ENCODE results near the gene TMEM163.
"Not testable (repeated sequence)": the region's sequence is repeated elsewhere in the genome, so short reads cannot be mapped to it uniquely, and the experiment has no call there.

Gene TMEM163

DNA sequence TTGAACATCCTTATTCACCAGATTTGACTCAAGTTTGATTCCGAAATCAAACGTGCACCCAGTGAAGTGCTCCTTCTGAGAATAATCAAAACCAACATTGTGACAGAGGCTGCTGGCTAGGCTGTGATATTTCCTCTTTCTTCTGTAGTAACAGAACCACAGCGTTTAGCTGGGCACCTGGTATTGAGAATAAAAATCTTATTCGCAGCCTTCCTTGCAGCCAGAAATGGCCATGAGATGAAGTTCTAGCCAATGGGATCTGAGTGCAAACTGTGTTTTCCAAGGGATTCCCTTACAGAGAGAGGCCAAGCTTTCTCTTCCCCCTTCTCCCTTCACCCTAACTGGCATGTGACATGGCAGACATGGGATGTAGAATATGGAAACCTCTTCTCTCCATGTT, 51.7 kb downstream of the TMEM163 start:
- peaks cover 76% of the 10 kb centered on the region for H3K4me1 Mint-ChIP-seq
- H3K36me3 Mint-ChIP-seq, result no peaks in the 10 kb centered on the region
- no peak overlapping the region for H3K27ac Mint-ChIP-seq
- H3K4me3 Mint-ChIP-seq, result no peak overlapping the region
- H3K27me3 Mint-ChIP-seq, result peaks cover 4% of the 10 kb centered on the region
- no peaks in the 10 kb centered on the region for H3K9me3 Mint-ChIP-seq

DNA sequence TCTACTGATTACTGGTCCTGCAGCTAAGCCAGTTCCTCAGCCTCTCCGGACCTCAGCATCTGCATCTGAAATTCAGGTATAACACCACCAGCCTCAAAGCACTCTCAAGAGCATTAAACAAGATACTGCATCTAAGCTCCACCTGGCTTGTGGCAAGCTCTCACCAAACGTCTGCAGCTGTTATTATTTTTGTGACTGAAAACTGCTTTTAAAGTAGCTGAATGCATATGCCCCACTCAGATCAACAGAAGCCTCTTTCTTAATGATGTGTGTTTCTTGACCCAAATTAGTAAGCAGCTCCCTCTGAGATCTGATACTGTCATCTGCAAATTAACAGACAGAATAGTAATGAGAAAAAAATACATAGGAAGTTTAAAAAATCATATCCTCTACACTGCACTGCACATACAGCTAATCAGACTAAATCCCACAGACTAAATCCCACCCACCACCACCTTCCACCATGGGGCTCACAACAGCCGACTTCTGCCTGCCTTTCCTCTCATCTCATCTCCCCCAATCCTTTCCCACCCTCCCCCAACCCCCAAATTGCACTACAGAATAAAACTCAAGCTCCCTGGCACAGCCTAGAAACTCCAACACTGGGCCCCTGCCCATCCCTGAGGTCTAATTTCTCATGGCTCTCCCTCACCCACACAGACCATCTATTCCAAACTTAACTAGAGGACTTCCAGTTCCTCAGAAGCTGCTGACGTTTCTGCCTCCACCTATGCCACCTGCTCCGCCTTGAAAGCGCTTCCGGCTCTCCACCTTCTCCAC, 52.9 kb downstream of the TMEM163 start:
- H3K4me1 Mint-ChIP-seq, result peaks cover 68% of the 10 kb centered on the region
- peak overlapping the region; percentile 43 for H3K27ac Mint-ChIP-seq
- H3K27me3 Mint-ChIP-seq, result peaks cover 4% of the 10 kb centered on the region
- no peak overlapping the region for H3K4me3 Mint-ChIP-seq
- H3K9me3 Mint-ChIP-seq, result no peaks in the 10 kb centered on the region
- H3K36me3 Mint-ChIP-seq, result no peaks in the 10 kb centered on the region

DNA sequence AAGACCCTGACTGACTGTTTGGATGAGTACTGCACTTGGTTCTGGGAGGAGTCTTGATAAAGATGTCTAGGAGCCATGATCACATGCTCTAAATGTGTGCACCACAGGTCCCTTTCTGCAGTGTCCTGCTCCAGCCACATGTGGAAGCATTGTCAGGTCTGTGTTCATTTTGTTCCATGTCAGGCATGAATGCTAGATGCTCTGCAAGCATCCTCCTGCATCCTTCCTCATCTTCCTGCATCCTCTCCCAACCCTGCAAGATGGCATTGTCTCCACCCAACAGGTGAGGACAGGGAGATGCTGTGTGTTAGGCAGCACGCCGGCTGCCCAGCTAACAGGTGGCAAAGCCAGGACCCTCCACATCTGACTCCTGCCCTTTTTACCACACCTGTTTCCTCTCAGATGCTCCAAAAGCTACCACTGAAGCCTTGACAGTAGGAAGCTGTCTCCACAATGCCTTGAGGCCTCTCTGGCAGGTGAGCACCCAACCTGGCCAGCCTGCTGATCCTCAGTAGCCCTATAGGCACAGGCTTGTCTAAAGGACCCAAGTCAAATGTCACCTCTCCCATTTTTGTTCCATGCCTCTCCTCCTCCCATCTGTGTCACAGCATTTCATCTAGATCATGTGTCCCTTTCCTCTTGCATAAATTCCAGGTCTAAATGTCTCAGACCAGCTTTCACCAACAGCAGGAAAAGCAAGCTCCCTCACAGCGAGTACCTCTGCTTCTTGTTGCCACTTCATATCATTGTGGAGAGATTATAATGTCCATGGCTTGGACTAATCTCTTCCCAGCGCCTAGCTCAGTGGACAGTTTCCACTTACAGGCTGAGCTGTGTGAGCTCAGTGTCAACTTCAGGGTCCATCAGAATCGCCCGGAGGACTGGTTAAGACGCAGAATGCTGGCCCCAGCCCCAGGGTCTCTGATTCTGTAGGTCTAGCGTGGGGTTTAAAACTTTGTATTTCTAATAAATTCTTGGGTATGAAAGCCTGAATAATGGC, 55.0 kb downstream of the TMEM163 start:
- Mint-ChIP-seq H3K4me3 (no peak overlapping the region), H3K4me1 (peaks cover 59% of the 10 kb centered on the region), H3K9me3 (no peaks in the 10 kb centered on the region), H3K27ac (no peak overlapping the region), H3K36me3 (no peaks in the 10 kb centered on the region), H3K27me3 (peaks cover 4% of the 10 kb centered on the region)

DNA sequence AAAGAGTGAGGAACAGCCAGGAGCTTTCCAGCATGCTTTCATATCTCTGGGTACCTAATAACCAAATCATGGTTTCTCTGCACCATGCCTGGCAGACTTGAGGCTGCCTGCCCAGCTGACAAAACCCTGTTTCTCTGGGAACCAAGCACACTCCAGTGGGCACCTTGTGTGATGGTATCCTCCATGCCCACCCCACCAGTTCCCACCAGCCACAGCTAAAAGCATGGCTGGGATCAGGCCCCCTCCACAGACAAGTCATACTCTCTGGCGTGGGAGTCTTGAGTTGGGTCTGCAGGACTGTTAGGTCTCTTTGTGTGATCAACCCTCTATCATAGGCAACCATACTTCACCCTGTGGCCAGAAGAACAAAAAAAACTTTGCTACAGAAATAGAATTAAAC, 56.0 kb downstream of the TMEM163 start:
- H3K9me3 Mint-ChIP-seq, result no peaks in the 10 kb centered on the region
- H3K27ac Mint-ChIP-seq, result no peak overlapping the region
- no peaks in the 10 kb centered on the region for H3K36me3 Mint-ChIP-seq
- no peak overlapping the region for H3K4me3 Mint-ChIP-seq
- peaks cover 4% of the 10 kb centered on the region for H3K27me3 Mint-ChIP-seq
- H3K4me1 Mint-ChIP-seq, result peaks cover 49% of the 10 kb centered on the region

DNA sequence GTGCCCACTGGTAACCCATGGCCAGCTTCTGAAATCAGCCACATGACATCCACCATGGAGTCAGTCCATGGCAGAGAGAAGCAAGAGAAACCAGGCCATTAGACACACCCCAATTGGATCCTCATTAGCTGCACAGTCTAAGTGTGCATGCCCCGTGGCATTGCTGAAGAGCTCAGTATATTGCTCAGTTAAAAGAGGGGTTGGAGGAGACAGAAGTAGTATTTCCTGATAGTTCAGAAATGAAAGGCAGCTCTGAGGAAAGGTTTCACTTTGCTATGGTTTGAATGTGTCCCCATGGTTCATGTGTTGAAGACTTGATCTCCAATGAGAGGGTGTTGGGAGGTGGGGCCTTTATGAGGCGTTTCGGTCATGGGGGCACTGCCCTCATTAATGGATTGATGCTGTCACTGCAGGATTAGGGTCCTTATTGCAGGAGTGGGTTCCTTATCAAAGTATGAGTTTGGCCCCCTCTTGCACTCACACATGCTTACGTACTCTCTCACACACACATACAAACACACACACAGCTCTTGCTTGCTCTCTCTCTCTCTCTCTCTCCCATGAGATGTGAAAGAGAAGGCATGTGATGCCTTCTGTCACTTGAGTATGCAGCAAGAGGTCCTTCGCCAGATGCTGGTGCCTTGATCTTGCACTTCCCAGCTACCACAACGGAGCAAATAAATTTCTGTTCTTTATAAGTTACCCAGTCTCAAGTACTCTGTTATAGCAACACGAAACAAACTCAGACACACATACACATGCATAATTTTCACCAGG, 58.0 kb downstream of the TMEM163 start:
- H3K27me3 Mint-ChIP-seq, result peaks cover 4% of the 10 kb centered on the region
- H3K36me3 Mint-ChIP-seq, result no peaks in the 10 kb centered on the region
- peaks cover 35% of the 10 kb centered on the region for H3K4me1 Mint-ChIP-seq
- no peaks in the 10 kb centered on the region for H3K9me3 Mint-ChIP-seq
- H3K27ac Mint-ChIP-seq, result no peak overlapping the region
- no peak overlapping the region for H3K4me3 Mint-ChIP-seq

DNA sequence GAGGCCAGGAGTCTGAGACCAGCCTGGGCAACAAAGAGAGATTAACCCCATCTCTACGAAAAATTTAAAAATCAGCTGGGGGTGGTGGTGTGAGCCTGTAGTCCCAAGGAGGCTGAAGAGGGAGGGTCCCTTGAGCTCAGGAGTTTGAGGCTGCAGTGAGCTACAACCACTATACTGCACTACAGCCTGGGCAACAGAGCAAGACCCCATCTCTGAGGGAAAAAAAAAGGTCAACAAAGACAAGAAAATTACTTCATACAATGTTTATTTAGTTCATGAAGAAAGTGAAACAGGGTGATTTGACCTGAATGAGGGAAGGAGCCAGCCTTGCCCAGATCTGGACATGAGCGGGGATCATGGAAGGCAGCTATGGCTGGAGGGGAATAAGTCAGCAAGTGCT, 59.1 kb downstream of the TMEM163 start:
- Mint-ChIP-seq H3K36me3 (no peaks in the 10 kb centered on the region), H3K27ac (no peak overlapping the region), H3K4me1 (peaks cover 31% of the 10 kb centered on the region), H3K4me3 (no peak overlapping the region), H3K27me3 (peaks cover 4% of the 10 kb centered on the region), H3K9me3 (no peaks in the 10 kb centered on the region)

DNA sequence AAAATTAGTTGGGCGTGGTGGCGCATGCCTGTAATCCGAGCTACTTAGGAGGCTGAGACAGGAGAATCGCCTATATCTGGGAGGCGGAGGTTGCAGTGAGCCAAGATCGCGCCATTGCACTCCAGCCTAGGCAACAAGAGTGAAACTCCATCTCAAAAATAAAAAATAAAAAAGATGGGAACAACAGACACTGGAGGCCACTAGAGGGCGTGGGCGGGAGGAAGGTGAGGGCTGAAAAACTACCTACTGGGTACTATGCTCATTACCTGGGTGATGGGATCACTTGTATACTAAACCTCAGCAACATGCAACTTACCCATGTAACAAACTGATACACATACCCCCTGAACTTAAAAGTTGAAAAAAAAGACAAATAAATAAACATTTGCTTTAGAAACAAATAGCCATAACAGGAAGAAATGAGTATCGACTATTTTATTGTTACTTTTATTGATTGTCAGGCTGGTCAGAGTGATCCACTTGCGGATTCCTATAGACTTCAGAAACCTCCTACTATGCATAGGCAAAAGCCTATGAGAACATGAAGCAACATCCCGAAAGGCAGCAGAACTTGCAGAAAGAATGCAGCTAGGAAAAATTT, 61.0 kb downstream of the TMEM163 start:
- no peaks in the 10 kb centered on the region for H3K36me3 Mint-ChIP-seq
- no peaks in the 10 kb centered on the region for H3K9me3 Mint-ChIP-seq
- peaks cover 22% of the 10 kb centered on the region for H3K4me1 Mint-ChIP-seq
- H3K27ac Mint-ChIP-seq, result no peak overlapping the region
- H3K27me3 Mint-ChIP-seq, result no peaks in the 10 kb centered on the region
- H3K4me3 Mint-ChIP-seq, result no peak overlapping the region

DNA sequence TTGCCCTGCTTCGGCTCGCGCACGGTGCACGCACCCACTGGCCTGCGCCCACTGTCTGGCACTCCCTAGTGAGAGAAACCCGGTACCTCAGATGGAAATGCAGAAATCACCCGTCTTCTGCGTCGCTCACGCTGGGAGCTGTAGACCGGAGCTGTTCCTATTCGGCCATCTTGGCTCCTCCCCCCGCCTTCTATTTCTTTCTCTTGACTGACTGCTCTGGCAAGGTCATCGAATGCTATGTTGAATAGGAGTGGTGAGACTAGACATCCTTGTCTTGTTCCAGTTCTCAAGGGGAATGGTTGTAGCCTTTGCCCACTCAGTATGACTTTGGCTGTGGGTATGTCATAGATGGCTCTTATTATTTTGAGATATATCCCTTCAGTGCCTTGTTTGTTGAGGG, 62.4 kb downstream of the TMEM163 start:
- not testable (repeated sequence) for H3K9me3 Mint-ChIP-seq, H3K27me3 Mint-ChIP-seq, H3K36me3 Mint-ChIP-seq, H3K27ac Mint-ChIP-seq
- H3K4me3 Mint-ChIP-seq, result peak overlapping the region; percentile 23
- H3K4me1 Mint-ChIP-seq, result peaks cover 22% of the 10 kb centered on the region

DNA sequence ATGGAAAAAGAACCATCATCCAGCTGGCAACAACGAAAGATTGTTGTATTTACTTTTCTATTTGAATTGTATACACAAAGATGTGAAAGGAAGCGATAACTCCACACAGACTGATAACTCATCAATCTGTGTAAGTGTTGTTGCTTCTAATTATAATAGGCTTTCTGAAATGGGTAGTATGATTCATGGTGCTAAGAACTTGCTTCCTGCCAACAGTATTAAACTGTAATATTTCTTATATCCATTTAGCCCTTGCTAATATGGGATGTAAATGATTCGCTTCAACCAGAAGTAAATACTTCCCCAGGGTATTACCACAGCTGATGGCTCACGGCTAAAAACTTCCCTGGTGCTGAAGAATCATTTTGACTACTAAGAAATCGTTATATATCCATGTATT, 70.2 kb downstream of the TMEM163 start:
- no peak overlapping the region for H3K27ac Mint-ChIP-seq
- no peak overlapping the region for H3K4me3 Mint-ChIP-seq
- no peaks in the 10 kb centered on the region for H3K4me1 Mint-ChIP-seq
- no peaks in the 10 kb centered on the region for H3K9me3 Mint-ChIP-seq
- no peaks in the 10 kb centered on the region for H3K36me3 Mint-ChIP-seq
- H3K27me3 Mint-ChIP-seq, result no peaks in the 10 kb centered on the region

DNA sequence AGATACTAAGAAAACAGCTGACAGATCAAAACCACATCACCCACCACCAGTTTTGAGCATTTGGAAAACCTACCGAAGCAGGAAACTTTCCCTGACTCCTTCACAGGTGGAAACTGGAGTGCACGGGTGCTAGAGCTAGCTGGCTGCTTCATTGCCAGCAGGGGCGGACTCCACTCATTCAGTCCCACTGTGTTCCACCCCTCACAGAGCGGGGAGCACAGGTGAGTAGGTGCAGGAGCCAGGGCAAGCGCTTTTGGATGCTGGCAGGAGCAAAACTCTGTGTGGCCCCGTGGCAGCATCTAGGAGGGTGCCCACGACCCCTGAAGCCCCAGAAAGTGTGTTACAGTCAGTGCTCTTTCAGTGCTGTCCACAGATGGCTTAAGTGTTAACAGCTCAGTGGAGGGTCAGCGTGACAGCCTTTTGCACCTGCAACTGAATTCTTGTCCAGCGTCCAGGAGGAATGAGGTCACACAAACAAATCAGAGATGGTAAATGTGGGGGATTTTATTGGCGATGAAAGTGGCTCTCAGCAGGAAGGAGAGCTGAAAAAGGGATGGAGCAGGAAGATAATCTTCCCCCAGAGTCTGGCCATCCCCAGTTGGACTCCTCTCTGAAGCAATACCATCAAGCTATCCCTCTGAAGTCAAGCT, 71.1 kb downstream of the TMEM163 start:
- Mint-ChIP-seq H3K4me3 (no peak overlapping the region), H3K36me3 (no peaks in the 10 kb centered on the region), H3K4me1 (no peaks in the 10 kb centered on the region), H3K27ac (no peak overlapping the region), H3K27me3 (no peaks in the 10 kb centered on the region), H3K9me3 (no peaks in the 10 kb centered on the region)

DNA sequence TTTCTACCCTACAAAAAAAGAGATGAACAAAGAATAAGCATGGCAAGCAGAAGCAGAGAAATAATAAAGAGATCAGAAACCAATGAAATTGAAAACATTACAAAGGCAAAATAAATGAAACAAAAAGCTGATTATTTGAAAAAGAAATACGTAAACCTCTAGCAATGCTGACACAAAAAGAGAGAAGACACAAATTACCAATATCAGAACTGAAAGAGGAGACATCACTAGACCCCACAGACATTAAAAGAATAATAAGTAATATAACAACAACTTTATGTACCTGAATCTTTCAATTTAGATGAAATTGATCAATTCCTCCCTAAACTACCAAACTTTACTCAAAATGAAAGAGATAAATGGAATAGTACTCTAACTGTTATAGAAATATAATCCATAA, 75.9 kb downstream of the TMEM163 start:
- H3K9me3 Mint-ChIP-seq, result no peaks in the 10 kb centered on the region
- no peaks in the 10 kb centered on the region for H3K4me1 Mint-ChIP-seq
- H3K36me3 Mint-ChIP-seq, result no peaks in the 10 kb centered on the region
- no peak overlapping the region for H3K4me3 Mint-ChIP-seq
- H3K27ac Mint-ChIP-seq, result no peak overlapping the region
- H3K27me3 Mint-ChIP-seq, result no peaks in the 10 kb centered on the region

DNA sequence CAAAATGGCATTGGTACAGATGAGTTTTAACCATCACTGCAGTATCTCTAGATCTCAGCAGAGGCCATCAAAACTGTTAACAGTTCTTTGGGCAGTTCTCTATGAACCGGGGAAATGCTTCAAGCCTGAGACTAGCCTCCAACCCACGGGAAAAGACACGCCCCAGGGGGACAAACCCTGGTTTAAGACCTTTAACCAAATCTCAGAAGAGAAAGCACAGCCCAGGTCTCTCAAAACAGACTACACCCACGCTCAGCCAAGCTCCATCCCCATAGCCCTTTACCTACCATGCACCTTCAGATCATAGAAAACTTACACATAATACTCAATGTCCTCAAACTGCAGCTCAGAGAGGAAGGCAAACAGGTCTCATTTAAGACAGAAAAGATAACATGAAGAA, 78.3 kb downstream of the TMEM163 start:
- Mint-ChIP-seq H3K27ac (no peak overlapping the region), H3K4me3 (no peak overlapping the region), H3K9me3 (no peaks in the 10 kb centered on the region), H3K36me3 (no peaks in the 10 kb centered on the region), H3K27me3 (no peaks in the 10 kb centered on the region), H3K4me1 (no peaks in the 10 kb centered on the region)

DNA sequence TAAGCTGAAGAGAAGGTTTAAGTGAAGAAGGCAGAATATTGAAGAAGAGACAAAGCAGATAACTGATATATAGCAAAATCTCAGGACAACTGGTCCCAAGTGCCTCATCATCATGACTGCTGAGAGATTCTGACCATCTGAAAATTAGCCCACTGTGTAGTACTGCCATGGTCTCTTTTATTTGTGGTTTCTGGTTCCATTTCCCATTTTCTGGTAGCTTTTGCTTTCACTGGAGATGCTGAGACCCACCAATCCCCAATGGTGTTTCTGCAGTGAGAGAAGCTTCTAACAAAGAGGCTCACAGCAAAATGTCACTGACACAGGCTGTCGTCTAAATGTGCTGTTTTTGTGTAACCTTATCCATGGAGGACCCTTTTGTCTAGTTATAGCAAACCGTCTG, 79.5 kb downstream of the TMEM163 start:
- Mint-ChIP-seq H3K9me3 (no peaks in the 10 kb centered on the region), H3K36me3 (no peaks in the 10 kb centered on the region), H3K4me3 (no peak overlapping the region), H3K4me1 (peaks cover 2% of the 10 kb centered on the region), H3K27me3 (no peaks in the 10 kb centered on the region), H3K27ac (no peak overlapping the region)

DNA sequence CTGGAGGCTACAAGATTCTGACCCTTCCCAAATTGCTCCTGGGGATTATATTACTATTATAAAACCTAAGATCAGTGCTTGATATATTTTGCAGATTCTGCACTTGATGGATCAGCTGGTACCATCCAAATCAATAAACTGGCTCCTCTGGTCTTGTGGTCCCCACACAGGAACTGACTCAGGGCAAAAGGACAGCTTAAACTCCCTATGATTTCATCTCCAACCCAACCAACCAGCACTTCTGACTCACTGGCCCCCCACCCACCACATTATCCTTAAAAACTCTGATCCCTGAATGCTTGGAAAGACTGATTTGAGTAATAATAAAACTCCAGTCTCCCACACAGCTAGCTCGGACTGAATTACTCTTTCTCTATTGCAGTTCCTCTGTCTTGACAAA, 82.1 kb downstream of the TMEM163 start:
- no peaks in the 10 kb centered on the region for H3K27me3 Mint-ChIP-seq
- no peaks in the 10 kb centered on the region for H3K36me3 Mint-ChIP-seq
- no peaks in the 10 kb centered on the region for H3K9me3 Mint-ChIP-seq
- no peak overlapping the region for H3K27ac Mint-ChIP-seq
- no peak overlapping the region for H3K4me3 Mint-ChIP-seq
- H3K4me1 Mint-ChIP-seq, result peaks cover 8% of the 10 kb centered on the region
